Fibroblast of villous mesenchyme (primary cell): ENCODE measurements around the gene RANBP3. TPM values are rescaled to one million over a fixed set of nuclear protein-coding genes. Genes with fewer than 3 reads are reported as not detected.

Experiments used
- DNase-seq: peaks from one replicate; pipeline ENCODE4 v3.0.0-alpha.2; 2010; ENCODE audit warnings: low read depth
- H3K4me3 ChIP-seq: 2 replicates; pipeline ENCODE4 v1.5.1; 2011; ENCODE audit warnings: low read depth, mild to moderate bottlenecking, low read length
- CTCF ChIP-seq: IDR thresholded peaks from 2 replicates; pipeline ENCODE4 v1.5.1; 2012; ENCODE audit warnings: low read depth, mild to moderate bottlenecking, low read length; ENCODE audit not compliant: insufficient read depth
- total RNA-seq: library from RNA; depleted of rRNA; stranded (reverse); fragments of >200 nt; gene quantifications from 2 replicates; pipeline ENCODE4 v1.2.3, GENCODE V29; 2012

Gene RANBP3
- total RNA-seq, 1 donor = 45.8 TPM

GRCh38 chr19:6021878-6022569 lies 44.1 kb upstream of the RANBP3 start:
- no peak overlapping the region for H3K4me3 ChIP-seq
- DNase-seq = peak; percentile 85

GRCh38 chr19:6020972-6021805 lies 43.2 kb upstream of the RANBP3 start:
- DNase-seq = no peak
- no peak overlapping the region for H3K4me3 ChIP-seq
- peak; percentile 3 for TF ChIP-seq CTCF

More at GRCh38 chr19:6021878-6022569, 44.1 kb upstream of the RANBP3 start:
- TF ChIP-seq CTCF = peak; percentile 78

GRCh38 chr19:6020166-6020882 lies 42.4 kb upstream of the RANBP3 start:
- no peak overlapping the region for H3K4me3 ChIP-seq
- peak; percentile 68 for DNase-seq
- TF ChIP-seq CTCF = no peak

GRCh38 chr19:6018786-6019185 lies 40.8 kb upstream of the RANBP3 start:
- no peak overlapping the region for H3K4me3 ChIP-seq
- no peak for DNase-seq
- peak; percentile 33 for TF ChIP-seq CTCF

GRCh38 chr19:6017576-6017975 lies 39.6 kb upstream of the RANBP3 start:
- no peak for DNase-seq
- no peak for TF ChIP-seq CTCF
- H3K4me3 ChIP-seq = no peak overlapping the region

GRCh38 chr19:6015841-6016545 lies 38.1 kb upstream of the RANBP3 start:
- no peak for DNase-seq
- no peak overlapping the region for H3K4me3 ChIP-seq

More at GRCh38 chr19:6015841-6016545, 38.1 kb upstream of the RANBP3 start:
- no peak for TF ChIP-seq CTCF
